OCI-LY3 (cell line): ENCODE results near the gene ZBED5.

ENCODE experiments used
- CTCF ChIP-seq: fragments of 200-600, 300-600 bp; sonication (generic); IDR thresholded peaks from 2 replicates; pipeline ENCODE4 v1.5.1; 2014; ENCODE audit warnings: antibody characterized with exemption, low read length, low read depth
- EZH2phosphoT487 ChIP-seq: fragments of 200-600 bp; shearing (Covaris generic); IDR thresholded peaks from 2 replicates; pipeline ENCODE4 v1.6.1; 2018; ENCODE audit warnings: antibody characterized with exemption, mixed run types, low read depth

GRCh38 chr11:10847960-10848860 lies 9.6 kb downstream of the ZBED5 start:
- TF ChIP-seq EZH2phosphoT487 = no peak
- TF ChIP-seq CTCF = no peak
